ENCODE measurements around the gene XKR7. TPM values are rescaled to one million over a fixed set of nuclear protein-coding genes. Genes with fewer than 3 reads are reported as not detected.

Gene XKR7
- polyA plus RNA-seq, 1 donor from 2014 or later, result 9.6 TPM

- no peaks in the 10 kb centered on the region for H3F3A ChIP-seq (ENCODE audit: insufficient read depth, low read length, poor library complexity, severe bottlenecking)
- H3K4me2 ChIP-seq (ENCODE audit: low read length), result no peak overlapping the region
- no peak overlapping the region for H3K9ac ChIP-seq (ENCODE audit: low read length)
- no peaks in the 10 kb centered on the region for H3K9me3 ChIP-seq (ENCODE audit: low read length)
- H3K27ac ChIP-seq (ENCODE audit: low read length), result no peak overlapping the region
- no peaks in the 10 kb centered on the region for H3K27me3 ChIP-seq (ENCODE audit: insufficient read depth, low read depth, low read length)
- H2AFZ ChIP-seq (ENCODE audit: low read depth, low read length), result no peak overlapping the region
- no peaks in the 10 kb centered on the region for H3K9me2 ChIP-seq (ENCODE audit: insufficient read depth, low read length)
- H3K4me3 ChIP-seq (ENCODE audit: low read length), result no peak overlapping the region
- TF ChIP-seq, protein P1, sequence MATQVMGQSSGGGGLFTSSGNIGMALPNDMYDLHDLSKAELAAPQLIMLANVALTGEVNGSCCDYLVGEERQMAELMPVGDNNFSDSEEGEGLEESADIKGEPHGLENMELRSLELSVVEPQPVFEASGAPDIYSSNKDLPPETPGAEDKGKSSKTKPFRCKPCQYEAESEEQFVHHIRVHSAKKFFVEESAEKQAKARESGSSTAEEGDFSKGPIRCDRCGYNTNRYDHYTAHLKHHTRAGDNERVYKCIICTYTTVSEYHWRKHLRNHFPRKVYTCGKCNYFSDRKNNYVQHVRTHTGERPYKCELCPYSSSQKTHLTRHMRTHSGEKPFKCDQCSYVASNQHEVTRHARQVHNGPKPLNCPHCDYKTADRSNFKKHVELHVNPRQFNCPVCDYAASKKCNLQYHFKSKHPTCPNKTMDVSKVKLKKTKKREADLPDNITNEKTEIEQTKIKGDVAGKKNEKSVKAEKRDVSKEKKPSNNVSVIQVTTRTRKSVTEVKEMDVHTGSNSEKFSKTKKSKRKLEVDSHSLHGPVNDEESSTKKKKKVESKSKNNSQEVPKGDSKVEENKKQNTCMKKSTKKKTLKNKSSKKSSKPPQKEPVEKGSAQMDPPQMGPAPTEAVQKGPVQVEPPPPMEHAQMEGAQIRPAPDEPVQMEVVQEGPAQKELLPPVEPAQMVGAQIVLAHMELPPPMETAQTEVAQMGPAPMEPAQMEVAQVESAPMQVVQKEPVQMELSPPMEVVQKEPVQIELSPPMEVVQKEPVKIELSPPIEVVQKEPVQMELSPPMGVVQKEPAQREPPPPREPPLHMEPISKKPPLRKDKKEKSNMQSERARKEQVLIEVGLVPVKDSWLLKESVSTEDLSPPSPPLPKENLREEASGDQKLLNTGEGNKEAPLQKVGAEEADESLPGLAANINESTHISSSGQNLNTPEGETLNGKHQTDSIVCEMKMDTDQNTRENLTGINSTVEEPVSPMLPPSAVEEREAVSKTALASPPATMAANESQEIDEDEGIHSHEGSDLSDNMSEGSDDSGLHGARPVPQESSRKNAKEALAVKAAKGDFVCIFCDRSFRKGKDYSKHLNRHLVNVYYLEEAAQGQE (IDR thresholded peaks at IDR 0.05; ENCODE audit: borderline replicate concordance), result no peak
- TF ChIP-seq TAF1 (IDR thresholded peaks at IDR 0.05; ENCODE audit: low read depth), result no peak
- TF ChIP-seq SMC3 (conservative IDR thresholded peaks at IDR 0.05; ENCODE audit: poor library complexity), result no peak
- TF ChIP-seq EZH2 (IDR thresholded peaks at IDR 0.05; ENCODE audit: borderline replicate concordance, insufficient read depth, low read length, poor library complexity, severe bottlenecking), result no peak
- TF ChIP-seq RAD21 (conservative IDR thresholded peaks at IDR 0.05), result no peak
- TF ChIP-seq CTCF (IDR thresholded peaks at IDR 0.05; ENCODE audit: poor library complexity, severe bottlenecking), result no peak
- TF ChIP-seq EP300 (conservative IDR thresholded peaks at IDR 0.05; ENCODE audit: poor library complexity, severe bottlenecking), result no peak
- no peaks in the 10 kb centered on the region for H4K20me1 ChIP-seq (ENCODE audit: insufficient read depth)
- no peaks in the 10 kb centered on the region for H3K36me3 ChIP-seq (ENCODE audit: insufficient read depth, low read length)
- no peaks in the 10 kb centered on the region for H3K79me2 ChIP-seq (replicated peaks; ENCODE audit: insufficient read depth, low read length)
These were observed 32.8 kb upstream of the XKR7 start for GRCh38 chr20:31934968-31935764.

DNA sequence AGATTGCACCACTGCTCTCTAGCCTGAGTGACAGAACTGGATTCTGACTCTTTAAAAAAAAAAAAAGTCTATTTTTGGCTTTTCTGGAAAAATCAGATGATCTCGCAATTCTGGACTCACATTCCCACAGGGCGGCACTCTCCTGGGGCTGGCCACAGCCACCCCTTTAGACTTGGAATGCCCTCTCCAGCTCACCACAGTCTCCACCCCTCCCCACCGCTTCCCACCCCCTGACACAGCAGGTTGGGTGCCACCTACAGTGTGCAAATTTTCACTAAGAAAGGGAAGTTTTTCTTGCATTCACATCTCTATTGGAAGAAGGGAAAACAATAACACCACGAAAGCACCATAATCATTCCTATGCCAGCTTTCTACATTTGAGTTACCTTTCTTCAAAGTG lies 31.5 kb upstream of the XKR7 start:
- no peaks in the 10 kb centered on the region for H3K27me3 ChIP-seq (ENCODE audit: insufficient read depth, low read depth, low read length)
- no peak for TF ChIP-seq POLR2AphosphoS5 (IDR thresholded peaks at IDR 0.05)
- TF ChIP-seq TAF1 (IDR thresholded peaks at IDR 0.05; ENCODE audit: low read depth), result no peak
- H3K9me2 ChIP-seq (ENCODE audit: insufficient read depth, low read length), result no peaks in the 10 kb centered on the region
- no peak overlapping the region for H3K27ac ChIP-seq (ENCODE audit: low read length)
- no peak overlapping the region for H3K9ac ChIP-seq (ENCODE audit: low read length)
- no peaks in the 10 kb centered on the region for H3K36me3 ChIP-seq (ENCODE audit: insufficient read depth, low read length)
- no peaks in the 10 kb centered on the region for H3K79me2 ChIP-seq (replicated peaks; ENCODE audit: insufficient read depth, low read length)
- H3K9me3 ChIP-seq (ENCODE audit: low read length), result no peaks in the 10 kb centered on the region
- no peak overlapping the region for H3K4me2 ChIP-seq (ENCODE audit: low read length)
- H3F3A ChIP-seq (ENCODE audit: insufficient read depth, low read length, poor library complexity, severe bottlenecking), result no peaks in the 10 kb centered on the region
- no peak overlapping the region for H2AFZ ChIP-seq (ENCODE audit: low read depth, low read length)
- no peaks in the 10 kb centered on the region for H4K20me1 ChIP-seq (ENCODE audit: insufficient read depth)
- H3K4me3 ChIP-seq (ENCODE audit: low read length), result no peak overlapping the region

DNA sequence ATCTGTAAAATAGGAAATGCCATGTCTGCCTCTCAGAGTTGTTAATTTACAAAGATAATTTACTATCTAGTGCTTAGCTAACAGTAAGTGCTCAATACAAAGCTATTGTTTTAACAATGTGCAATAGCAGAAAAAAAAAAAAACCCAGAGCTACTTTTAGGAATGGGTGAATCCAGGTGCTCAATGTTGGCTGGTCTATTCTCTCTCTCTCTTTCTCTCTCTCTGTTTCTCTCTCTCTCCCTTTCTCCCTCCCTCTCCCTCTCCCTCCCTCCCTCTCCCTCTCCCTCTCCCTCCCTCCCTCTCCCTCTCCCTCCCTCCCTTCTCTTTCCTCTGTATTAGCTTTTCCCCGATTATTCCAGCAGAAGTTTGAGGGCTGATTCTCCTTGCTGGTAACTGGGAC lies 30.1 kb upstream of the XKR7 start:
- no peak overlapping the region for H2AFZ ChIP-seq (ENCODE audit: low read depth, low read length)
- H3K27ac ChIP-seq (ENCODE audit: low read length), result no peak overlapping the region
- no peaks in the 10 kb centered on the region for H3K9me2 ChIP-seq (ENCODE audit: insufficient read depth, low read length)
- H3K4me3 ChIP-seq (ENCODE audit: low read length), result no peak overlapping the region
- no peaks in the 10 kb centered on the region for H3K79me2 ChIP-seq (replicated peaks; ENCODE audit: insufficient read depth, low read length)
- H4K20me1 ChIP-seq (ENCODE audit: insufficient read depth), result no peaks in the 10 kb centered on the region
- no peaks in the 10 kb centered on the region for H3K9me3 ChIP-seq (ENCODE audit: low read length)
- no peaks in the 10 kb centered on the region for H3K36me3 ChIP-seq (ENCODE audit: insufficient read depth, low read length)
- no peak overlapping the region for H3K4me2 ChIP-seq (ENCODE audit: low read length)
- H3F3A ChIP-seq (ENCODE audit: insufficient read depth, low read length, poor library complexity, severe bottlenecking), result no peaks in the 10 kb centered on the region
- no peak overlapping the region for H3K9ac ChIP-seq (ENCODE audit: low read length)
- no peaks in the 10 kb centered on the region for H3K27me3 ChIP-seq (ENCODE audit: insufficient read depth, low read depth, low read length)
- TF ChIP-seq RAD21 (conservative IDR thresholded peaks at IDR 0.05) (no peak), POLR2AphosphoS5 (IDR thresholded peaks at IDR 0.05) (no peak), EP300 (conservative IDR thresholded peaks at IDR 0.05; ENCODE audit: poor library complexity, severe bottlenecking) (no peak), SMC3 (conservative IDR thresholded peaks at IDR 0.05; ENCODE audit: poor library complexity) (no peak), EZH2 (IDR thresholded peaks at IDR 0.05; ENCODE audit: borderline replicate concordance, insufficient read depth, low read length, poor library complexity, severe bottlenecking) (no peak), TAF1 (IDR thresholded peaks at IDR 0.05; ENCODE audit: low read depth) (no peak), MXI1 (conservative IDR thresholded peaks at IDR 0.05; ENCODE audit: poor library complexity, severe bottlenecking) (no peak), CTCF (IDR thresholded peaks at IDR 0.05; ENCODE audit: poor library complexity, severe bottlenecking) (no peak)
- TF ChIP-seq, protein P1 (IDR thresholded peaks at IDR 0.05; ENCODE audit: borderline replicate concordance), result no peak
